CD4-positive, alpha-beta T cell treated with Interleukin-6 for 4 hours (primary cell): ENCODE results near the gene NRP1.
A peak's percentile ranks its signal among the peaks of the same experiment; 100 is the strongest.
"Not testable (repeated sequence)": the region's sequence is repeated elsewhere in the genome, so short reads cannot be mapped to it uniquely, and the experiment has no call there.

Experiments used
- DNase-seq: peaks from one replicate; pipeline ENCODE4 v3.0.0-alpha.2; 2020; ENCODE audit warnings: mixed read lengths

The NRP1 gene

GRCh38 chr10:33142295-33142694 lies 192.2 kb downstream of the NRP1 start:
- DNase-seq = no peak

GRCh38 chr10:33141251-33141650 lies 193.2 kb downstream of the NRP1 start:
- no peak for DNase-seq

GRCh38 chr10:33139181-33139646 lies 195.3 kb downstream of the NRP1 start:
- DNase-seq = peak; percentile 77

GRCh38 chr10:33138686-33139085 lies 195.8 kb downstream of the NRP1 start:
- DNase-seq = not testable (repeated sequence)

- no peak for DNase-seq
Observed at GRCh38 chr10:33137356-33138005, 197.0 kb downstream of the NRP1 start.

- DNase-seq = peak; percentile 36
Observed at GRCh38 chr10:33136781-33137180, 197.7 kb downstream of the NRP1 start.

GRCh38 chr10:33136271-33136670 lies 198.2 kb downstream of the NRP1 start:
- peak; percentile 41 for DNase-seq

GRCh38 chr10:33134011-33134751 lies 200.3 kb downstream of the NRP1 start:
- peak; percentile 81 for DNase-seq

- no peak for DNase-seq
Observed at GRCh38 chr10:33133557-33133956, 200.9 kb downstream of the NRP1 start.

- peak; percentile 71 for DNase-seq
Observed at GRCh38 chr10:33132626-33133025, 201.8 kb downstream of the NRP1 start.

- no peak for DNase-seq
Observed at GRCh38 chr10:33129996-33130386, 204.5 kb downstream of the NRP1 start.

GRCh38 chr10:33129141-33129995 lies 205.1 kb downstream of the NRP1 start:
- no peak for DNase-seq

- no peak for DNase-seq
Observed at GRCh38 chr10:33127622-33128021, 206.8 kb downstream of the NRP1 start.
